ENCODE data around the gene HINT3.
A peak's percentile ranks its signal among the peaks of the same experiment; 100 is the strongest.
"Not testable (repeated sequence)": the region's sequence is repeated elsewhere in the genome, so short reads cannot be mapped to it uniquely, and the experiment has no call there.

HINT3 gene

GRCh38 chr6:125963817-125964216, 7.2 kb downstream of the HINT3 start:
- no peak for DNase-seq

GRCh38 chr6:125966569-125966968, 10.0 kb downstream of the HINT3 start:
- no peak for DNase-seq

GRCh38 chr6:125968493-125968892, 11.9 kb downstream of the HINT3 start:
- DNase-seq = no peak

- no peak for DNase-seq
These were observed 14.2 kb downstream of the HINT3 start for GRCh38 chr6:125970760-125971159.

- not testable (repeated sequence) for DNase-seq
These were observed 15.9 kb downstream of the HINT3 start for GRCh38 chr6:125972478-125972877.

GRCh38 chr6:125974214-125974866, 17.8 kb downstream of the HINT3 start:
- DNase-seq = peak; percentile 65

GRCh38 chr6:125979101-125979500, 22.5 kb downstream of the HINT3 start:
- no peak for DNase-seq

- no peak for DNase-seq
These were observed 25.1 kb downstream of the HINT3 start for GRCh38 chr6:125981571-125982185.

GRCh38 chr6:125983246-125983945, 26.8 kb downstream of the HINT3 start:
- DNase-seq = peak; percentile 86

- DNase-seq = peak; percentile 86
These were observed 27.7 kb downstream of the HINT3 start for GRCh38 chr6:125984311-125984710.

- no peak for DNase-seq
These were observed 29.0 kb downstream of the HINT3 start for GRCh38 chr6:125985522-125985921.

GRCh38 chr6:125985979-125986300, 29.4 kb downstream of the HINT3 start:
- DNase-seq = no peak

GRCh38 chr6:125986301-125987025, 29.9 kb downstream of the HINT3 start, which contains the start of gene TRMT11:
TRMT11 (plus strand) TSS chr6:125986540; CDS start chr6:125986551, 11 bp downstream.
- peak; percentile 87 for DNase-seq

- no peak for DNase-seq
These were observed 30.6 kb downstream of the HINT3 start for GRCh38 chr6:125987026-125987617.

GRCh38 chr6:125988280-125988679, 31.7 kb downstream of the HINT3 start:
- no peak for DNase-seq

GRCh38 chr6:125989631-125990030, 33.1 kb downstream of the HINT3 start:
- DNase-seq = no peak

- no peak for DNase-seq
These were observed 35.1 kb downstream of the HINT3 start for GRCh38 chr6:125991653-125992052.

GRCh38 chr6:125994670-125995488, 38.3 kb downstream of the HINT3 start:
- DNase-seq = no peak

GRCh38 chr6:125995972-125996580, 39.5 kb downstream of the HINT3 start:
- peak; percentile 58 for DNase-seq

GRCh38 chr6:126002755-126003679, 46.4 kb downstream of the HINT3 start:
- DNase-seq = no peak
